Measurements from ENCODE around the gene ARL15. TPM values are rescaled to one million over a fixed set of nuclear protein-coding genes. Genes with fewer than 3 reads are reported as not detected.

Gene ARL15
- total and polyA plus RNA-seq, 2 donors (not counting 3 experiments of a cell fraction or from before 2014, with no cell fraction given): 11.9 to 24.4 TPM

DNA sequence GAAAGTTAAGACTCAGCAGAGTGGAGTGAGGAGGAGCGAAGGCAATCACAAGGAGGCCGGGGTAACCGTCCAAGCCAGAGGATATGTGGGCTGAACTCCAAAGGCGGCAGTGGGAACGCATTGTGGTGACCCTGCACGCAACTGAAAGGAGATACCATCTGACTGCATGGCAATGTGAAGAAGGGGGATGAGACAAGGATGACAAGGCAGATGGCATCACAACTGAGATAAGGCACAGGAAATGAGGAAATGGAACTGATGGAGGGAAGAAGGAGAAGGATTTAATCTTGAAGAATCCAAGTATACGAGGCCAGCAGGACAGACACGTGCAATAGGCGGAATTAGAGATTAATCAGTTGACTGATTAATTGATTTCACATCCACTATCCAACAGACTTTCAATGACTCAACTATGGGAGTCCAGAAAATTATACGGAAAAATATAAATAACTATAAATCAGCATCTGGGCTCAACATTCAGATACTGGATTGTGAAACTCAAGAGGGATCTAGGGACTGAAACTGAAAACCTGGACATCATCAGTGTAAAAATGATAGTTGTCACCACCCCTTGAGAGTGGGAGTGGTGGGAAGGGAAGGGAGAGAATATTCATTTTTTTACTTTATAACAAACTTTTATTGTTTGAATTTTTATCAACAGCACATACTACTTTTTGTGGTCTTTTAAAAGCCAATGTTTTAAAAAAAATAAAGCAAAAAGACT is 86.1 kb downstream of the ARL15 start:
- no peaks in the 10 kb centered on the region for H3K79me2 ChIP-seq (ENCODE audit: control insufficient read depth, insufficient read depth, low read length)
- intact Hi-C loops (cut with micrococcal nuclease): no loop called here
- TF ChIP-seq, protein P1, sequence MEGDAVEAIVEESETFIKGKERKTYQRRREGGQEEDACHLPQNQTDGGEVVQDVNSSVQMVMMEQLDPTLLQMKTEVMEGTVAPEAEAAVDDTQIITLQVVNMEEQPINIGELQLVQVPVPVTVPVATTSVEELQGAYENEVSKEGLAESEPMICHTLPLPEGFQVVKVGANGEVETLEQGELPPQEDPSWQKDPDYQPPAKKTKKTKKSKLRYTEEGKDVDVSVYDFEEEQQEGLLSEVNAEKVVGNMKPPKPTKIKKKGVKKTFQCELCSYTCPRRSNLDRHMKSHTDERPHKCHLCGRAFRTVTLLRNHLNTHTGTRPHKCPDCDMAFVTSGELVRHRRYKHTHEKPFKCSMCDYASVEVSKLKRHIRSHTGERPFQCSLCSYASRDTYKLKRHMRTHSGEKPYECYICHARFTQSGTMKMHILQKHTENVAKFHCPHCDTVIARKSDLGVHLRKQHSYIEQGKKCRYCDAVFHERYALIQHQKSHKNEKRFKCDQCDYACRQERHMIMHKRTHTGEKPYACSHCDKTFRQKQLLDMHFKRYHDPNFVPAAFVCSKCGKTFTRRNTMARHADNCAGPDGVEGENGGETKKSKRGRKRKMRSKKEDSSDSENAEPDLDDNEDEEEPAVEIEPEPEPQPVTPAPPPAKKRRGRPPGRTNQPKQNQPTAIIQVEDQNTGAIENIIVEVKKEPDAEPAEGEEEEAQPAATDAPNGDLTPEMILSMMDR (IDR thresholded peaks at IDR 0.05; ENCODE audit: extremely low read depth in 1 of 2, insufficient read depth in 1 of 2, low read depth in 1 of 2, low read length in 2 of 2): no peak
- TF ChIP-seq POLR2A (IDR thresholded peaks at IDR 0.05; ENCODE audit: low read depth, low read length) (no peak), EZH2 (IDR thresholded peaks at IDR 0.05; ENCODE audit: borderline replicate concordance, low read depth, low read length, severe bottlenecking) (no peak)
- FAIRE-seq (no peak), DNase-seq (ENCODE audit: low read depth, low spot score) (no peak)
- no peaks in the 10 kb centered on the region for H3K4me1 ChIP-seq (ENCODE audit: control insufficient read depth, extremely low read depth, insufficient read depth, low read length)
- no peaks in the 10 kb centered on the region for H3K36me3 ChIP-seq (ENCODE audit: control insufficient read depth in 2 of 2, extremely low read depth in 1 of 2, insufficient read depth in 2 of 2, low read length in 2 of 2)
- H2AFZ ChIP-seq (ENCODE audit: low read depth, low read length): no peak overlapping the region
- POLR2A ChIA-PET: no interaction called here
- no peak overlapping the region for H3K4me2 ChIP-seq (ENCODE audit: insufficient read depth, low read length)
- no peak overlapping the region for H3K9ac ChIP-seq (replicated peaks; ENCODE audit: extremely low read depth, insufficient read depth, low read length)
- no peaks in the 10 kb centered on the region for H3K9me3 ChIP-seq (replicated peaks; ENCODE audit: control insufficient read depth, insufficient read depth, low read length)
- dilution Hi-C loops (cut with MboI; ENCODE audit: extremely low pct_ligation_motif_present, low sequenced_read_pairs): no loop called here
- no peak overlapping the region for H3K4me3 ChIP-seq (replicated peaks in 1 of 3; ENCODE audit: insufficient read depth in 1 of 3, low read depth in 1 of 3, low read length in 3 of 3)
- H3K9me1 ChIP-seq (replicated peaks; ENCODE audit: control insufficient read depth, extremely low read depth, insufficient read depth, low read length): no peaks in the 10 kb centered on the region
- CTCF ChIA-PET: interaction anchor here (1.2 kb wide), 1 partner anchor 20 kb away, joined by 3 read pairs; no protein-coding TSS in a partner anchor
- H3K27ac ChIP-seq (ENCODE audit: insufficient read depth, low read depth, low read length): no peak overlapping the region
- BruUV-seq (replicated peaks): no TSS peak
- H4K20me1 ChIP-seq (replicated peaks; ENCODE audit: control insufficient read depth, extremely low read depth, insufficient read depth, low read length): no peaks in the 10 kb centered on the region
- H3K27me3 ChIP-seq (ENCODE audit: control insufficient read depth in 2 of 2, insufficient read depth in 2 of 2, low read length in 2 of 2): peaks cover 0 to 1% of the 10 kb centered on the region in 2 experiments

DNA sequence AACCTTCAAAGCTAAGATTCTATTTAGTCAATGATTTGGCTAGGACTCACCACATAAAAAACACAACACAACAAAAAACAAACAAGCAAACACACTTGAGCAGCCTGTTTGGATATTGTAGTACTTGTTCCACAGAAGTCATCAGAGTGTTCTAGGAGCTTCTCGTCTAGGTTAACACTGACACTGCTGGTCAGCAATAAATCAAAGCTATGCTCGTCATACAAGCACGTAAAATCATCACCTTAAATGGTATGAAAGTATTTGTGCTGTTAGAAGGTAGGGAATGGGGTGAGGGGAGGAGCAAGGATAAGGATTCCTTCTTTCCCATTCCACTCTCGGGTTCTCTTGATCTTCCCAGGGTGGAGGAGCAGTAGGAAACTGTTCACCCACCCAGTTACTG is 88.0 kb downstream of the ARL15 start:
- BruUV-seq (replicated peaks): no TSS peak
- intact Hi-C loops (cut with micrococcal nuclease) (no loop called here), dilution Hi-C loops (cut with MboI; ENCODE audit: extremely low pct_ligation_motif_present, low sequenced_read_pairs) (no loop called here)
- Histone ChIP-seq H3K4me1 (ENCODE audit: control insufficient read depth, extremely low read depth, insufficient read depth, low read length) (no peaks in the 10 kb centered on the region), H3K9me1 (replicated peaks; ENCODE audit: control insufficient read depth, extremely low read depth, insufficient read depth, low read length) (no peaks in the 10 kb centered on the region), H4K20me1 (replicated peaks; ENCODE audit: control insufficient read depth, extremely low read depth, insufficient read depth, low read length) (no peaks in the 10 kb centered on the region), H3K27ac (ENCODE audit: insufficient read depth, low read depth, low read length) (no peak overlapping the region), H3K36me3 (ENCODE audit: control insufficient read depth in 2 of 2, extremely low read depth in 1 of 2, insufficient read depth in 2 of 2, low read length in 2 of 2) (no peaks in the 10 kb centered on the region), H3K9me3 (replicated peaks; ENCODE audit: control insufficient read depth, insufficient read depth, low read length) (no peaks in the 10 kb centered on the region), H3K4me3 (replicated peaks in 1 of 3; ENCODE audit: insufficient read depth in 1 of 3, low read depth in 1 of 3, low read length in 3 of 3) (no peak overlapping the region), H3K4me2 (ENCODE audit: insufficient read depth, low read length) (no peak overlapping the region), H3K27me3 (ENCODE audit: control insufficient read depth in 2 of 2, insufficient read depth in 2 of 2, low read length in 2 of 2) (peaks cover 0 to 1% of the 10 kb centered on the region in 2 experiments), H2AFZ (ENCODE audit: low read depth, low read length) (no peak overlapping the region), H3K79me2 (ENCODE audit: control insufficient read depth, insufficient read depth, low read length) (no peaks in the 10 kb centered on the region), H3K9ac (replicated peaks; ENCODE audit: extremely low read depth, insufficient read depth, low read length) (no peak overlapping the region)
- FAIRE-seq: no peak
- no peak for TF ChIP-seq FOS (IDR thresholded peaks at IDR 0.05; ENCODE audit: borderline replicate concordance, insufficient read depth, low read length)
- no peak for TF ChIP-seq POLR2AphosphoS5 (IDR thresholded peaks at IDR 0.05; ENCODE audit: insufficient read depth, low read depth, low read length)
- TF ChIP-seq, protein P1 (IDR thresholded peaks at IDR 0.05; ENCODE audit: extremely low read depth in 1 of 2, insufficient read depth in 1 of 2, low read depth in 1 of 2, low read length in 2 of 2): no peak
- no peak for TF ChIP-seq MYC (IDR thresholded peaks at IDR 0.05; ENCODE audit: low read depth, low read length)
- TF ChIP-seq JUN (IDR thresholded peaks at IDR 0.05; ENCODE audit: borderline replicate concordance, insufficient read depth, insufficient read length, low read depth): no peak
- POLR2A ChIA-PET: no interaction called here
- DNase-seq (ENCODE audit: low read depth, low spot score): no peak
- CTCF ChIA-PET: interaction anchor here (1.0 to 1.2 kb wide), 3 partner anchors 10 to 1052 kb away, joined by 3 to 7 read pairs (median 4); no protein-coding TSS in a partner anchor

All from endothelial cell of umbilical vein (primary cell).